CD4-positive, alpha-beta T cell treated with Interferon gamma for 1 hour (primary cell): ENCODE results near the gene HELB.
"Not testable (repeated sequence)": the region's sequence is repeated elsewhere in the genome, so short reads cannot be mapped to it uniquely, and the experiment has no call there.

Experiments
- DNase-seq: peaks from one replicate; pipeline ENCODE4 v3.0.0-alpha.2; 2020

Gene HELB

DNA sequence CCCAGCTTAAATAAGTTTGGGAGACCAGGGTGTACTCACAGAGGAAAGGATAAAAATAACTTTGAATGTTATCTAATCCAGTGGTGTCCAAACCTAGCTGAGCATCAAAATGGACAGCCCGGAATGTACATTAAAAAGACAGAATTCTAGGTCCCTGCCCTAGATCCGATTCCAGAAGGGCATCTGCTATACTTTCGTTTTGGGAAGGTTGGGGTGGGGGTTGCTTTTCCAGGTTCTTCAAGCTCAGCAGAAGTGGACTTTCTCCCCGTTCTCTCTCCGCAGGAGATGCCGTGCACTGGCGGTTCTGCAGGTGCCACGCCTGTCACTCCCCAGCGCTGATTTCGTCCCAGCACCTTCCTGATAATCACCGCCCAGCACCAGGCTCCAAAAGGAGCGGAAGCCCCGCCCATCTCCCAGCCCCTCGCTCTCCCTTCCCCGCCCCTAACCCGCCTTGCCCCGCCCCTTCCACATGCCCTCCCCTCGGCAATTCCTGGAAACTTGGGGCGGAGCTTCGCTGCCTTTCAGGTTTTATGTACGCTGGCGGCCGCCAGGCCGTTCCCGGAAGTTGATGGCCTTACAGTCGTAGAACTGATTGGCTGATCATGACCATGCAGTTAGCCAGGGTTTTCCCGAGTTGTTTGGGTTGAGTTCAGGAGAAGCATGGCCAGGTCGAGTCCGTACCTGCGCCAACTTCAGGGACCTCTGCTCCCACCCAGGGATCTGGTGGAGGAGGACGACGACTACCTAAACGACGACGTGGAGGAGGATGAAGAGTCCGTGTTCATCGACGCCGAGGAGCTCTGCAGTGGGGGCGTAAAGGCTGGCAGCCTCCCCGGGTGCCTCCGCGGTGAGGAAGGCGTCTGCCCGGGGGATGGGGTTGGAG, at the start of gene HELB:
Gene HELB, plus strand, starts transcription at position 550 of the 883 bp plus-strand sequence. Its CDS starts 111 bp downstream, at position 661.
- peak; percentile 95 for DNase-seq

GRCh38 chr12:66252771-66253170, 49.5 kb upstream of the HELB start:
- no peak for DNase-seq

GRCh38 chr12:66255737-66256136, 46.6 kb upstream of the HELB start:
- no peak for DNase-seq

GRCh38 chr12:66258011-66258410, 44.3 kb upstream of the HELB start:
- DNase-seq, result no peak

GRCh38 chr12:66262737-66263136, 39.6 kb upstream of the HELB start:
- no peak for DNase-seq

DNA sequence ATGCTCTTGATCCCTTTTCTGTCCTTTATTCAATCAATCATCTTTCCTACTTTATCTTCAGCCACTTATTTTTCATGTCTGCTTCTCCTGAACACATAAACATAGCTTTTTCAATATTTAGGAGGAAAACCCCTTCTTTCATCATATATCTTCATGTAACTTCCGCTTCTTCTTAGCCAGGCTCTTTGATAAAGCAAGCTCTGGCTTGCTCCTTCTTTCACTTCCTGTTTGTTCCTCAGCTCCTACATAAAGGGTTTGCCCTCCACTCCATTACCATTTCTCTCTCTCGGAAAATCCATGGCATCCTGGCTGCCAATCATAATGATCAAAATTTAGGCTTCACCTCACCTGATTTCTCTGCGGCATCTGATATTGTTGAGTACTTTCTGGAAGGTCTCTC, 33.7 kb upstream of the HELB start:
- DNase-seq, result no peak

DNA sequence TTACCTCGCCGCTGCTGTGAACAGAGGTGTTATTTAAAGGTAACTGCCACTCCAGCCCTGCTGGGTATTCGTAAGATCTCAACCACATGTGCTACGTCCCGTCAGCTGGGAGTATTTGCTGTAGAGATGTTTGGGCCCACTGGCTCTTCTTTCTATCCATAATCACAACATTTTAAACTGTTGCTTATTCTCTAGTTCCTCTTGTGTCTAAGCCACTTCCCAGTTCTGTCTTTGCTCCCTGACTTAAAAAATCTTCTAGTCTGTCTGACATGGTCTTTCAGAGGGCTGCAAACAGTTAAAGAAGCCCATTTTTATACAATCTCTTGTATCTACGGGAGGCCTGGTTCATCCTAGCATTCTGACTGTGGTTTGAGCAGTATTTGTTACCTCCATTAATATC, 33.2 kb upstream of the HELB start:
- no peak for DNase-seq

DNA sequence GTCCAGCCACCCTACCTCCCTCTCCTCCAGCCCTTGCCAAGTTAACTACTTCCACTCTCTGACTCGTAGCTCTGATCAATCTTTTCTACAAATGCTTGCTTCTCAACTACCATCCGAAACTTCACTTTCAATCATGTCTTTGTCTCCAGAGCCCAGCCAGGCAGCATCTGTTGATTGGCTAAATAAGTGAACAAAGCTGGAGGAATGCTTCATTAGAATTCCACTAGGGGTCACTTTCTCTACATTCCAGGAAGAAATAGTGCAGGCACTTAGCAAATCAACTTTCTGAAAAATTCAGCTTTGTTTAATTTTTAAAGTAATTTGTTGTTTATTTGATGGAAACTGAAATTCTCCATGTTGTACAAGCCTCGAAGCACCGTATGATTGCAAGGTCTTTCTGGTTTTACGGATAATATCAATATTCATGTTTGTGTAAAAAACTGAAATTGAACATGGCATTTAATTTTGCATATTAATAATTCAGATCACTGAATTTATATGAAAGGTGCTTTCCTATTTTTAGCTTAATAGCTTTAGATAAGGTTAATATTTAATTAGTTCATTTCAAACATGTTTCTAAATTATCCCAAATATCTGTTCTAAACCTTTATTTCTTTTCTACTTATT, 32.4 kb upstream of the HELB start:
- DNase-seq, result no peak

DNA sequence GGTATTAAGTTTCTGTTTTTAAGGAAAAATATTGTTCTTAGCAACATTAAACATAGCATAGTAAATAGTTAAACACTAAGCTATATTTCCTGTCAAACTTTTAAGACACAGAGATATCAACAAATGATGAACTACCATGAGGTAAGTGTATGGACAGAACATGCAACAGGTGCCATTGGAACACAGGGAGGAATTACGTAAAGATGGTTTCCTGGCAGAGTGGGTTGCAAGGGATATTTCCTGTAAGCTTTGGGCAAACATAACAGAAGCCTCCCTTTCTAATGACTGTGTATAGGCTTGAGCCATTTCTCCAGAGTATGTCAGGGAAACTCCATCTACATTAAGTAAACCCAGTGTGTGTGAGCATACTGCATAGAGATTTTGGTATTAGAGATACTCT, 31.7 kb upstream of the HELB start:
- no peak for DNase-seq

GRCh38 chr12:66272650-66273049, 29.6 kb upstream of the HELB start:
- no peak for DNase-seq

- DNase-seq, result no peak
Measured at GRCh38 chr12:66273147-66273546, 29.1 kb upstream of the HELB start.

- no peak for DNase-seq
Measured at GRCh38 chr12:66275040-66275439, 27.3 kb upstream of the HELB start.

DNA sequence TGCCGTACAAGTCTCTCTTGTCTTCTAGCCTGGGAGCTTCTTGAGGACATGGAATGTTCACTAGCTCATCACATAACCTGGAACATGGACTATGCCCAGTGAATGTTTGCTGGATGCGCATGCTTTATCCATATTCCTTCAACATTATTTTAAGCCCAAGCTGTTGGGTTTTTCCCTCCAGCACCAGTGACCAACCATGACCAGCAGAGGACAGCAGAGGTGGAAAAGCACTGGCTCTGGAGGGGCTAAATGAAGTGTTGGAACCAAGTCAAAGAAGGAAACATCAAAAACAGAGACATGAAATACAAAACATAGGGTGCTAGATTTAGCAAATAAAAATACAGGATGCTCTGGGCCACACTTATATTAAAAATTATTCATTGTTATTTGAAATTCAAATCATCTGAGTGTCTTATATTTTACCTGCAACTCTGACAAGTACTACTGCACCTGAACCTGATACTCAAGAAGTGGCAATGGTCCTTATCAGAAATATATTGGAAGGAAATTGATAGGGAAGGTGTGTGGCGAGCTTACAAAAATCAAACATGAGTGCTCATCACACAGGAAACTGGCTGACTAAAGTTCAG, 23.1 kb upstream of the HELB start:
- peak; percentile 33 for DNase-seq

DNA sequence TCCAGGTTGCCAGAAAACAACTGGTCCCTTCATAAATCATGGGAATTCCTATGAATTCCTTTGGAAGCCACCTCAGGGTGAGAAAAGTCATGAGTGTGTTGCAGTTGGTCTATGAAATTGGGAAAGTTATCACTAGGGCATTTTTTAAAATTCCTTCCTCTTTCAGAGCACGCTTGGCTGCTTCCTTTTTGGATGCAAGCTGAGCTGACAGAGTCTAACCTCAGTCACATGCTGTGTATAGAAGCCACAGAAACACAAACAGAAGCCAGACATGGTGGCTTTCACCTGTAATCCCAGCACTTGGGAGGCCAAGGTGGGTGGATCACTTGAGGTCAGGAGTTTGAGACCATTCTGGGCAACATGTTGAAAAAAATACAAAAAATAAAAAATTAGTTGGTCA, 21.7 kb upstream of the HELB start:
- no peak for DNase-seq

DNA sequence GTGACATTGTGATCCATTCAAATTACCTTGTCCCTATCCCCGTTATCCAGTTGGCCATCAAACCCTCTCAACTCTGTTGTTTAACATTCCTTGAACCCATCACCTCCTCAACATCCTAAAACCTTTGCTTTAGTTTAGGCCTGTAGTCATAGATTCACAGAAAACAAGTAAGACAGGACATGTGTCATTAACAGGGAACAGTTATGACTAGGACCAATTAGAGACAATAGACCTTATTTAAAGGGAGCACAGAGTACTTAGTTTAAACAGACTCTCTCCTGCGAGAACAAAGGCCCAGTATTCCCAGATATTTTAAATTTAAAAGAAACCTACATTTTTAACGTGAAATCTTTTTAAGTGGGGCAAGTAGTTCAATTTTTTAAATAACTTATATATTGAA, 20.0 kb upstream of the HELB start:
- no peak for DNase-seq

- no peak for DNase-seq
Measured at GRCh38 chr12:66287275-66287674, 15.0 kb upstream of the HELB start.

- peak; percentile 57 for DNase-seq
Measured at GRCh38 chr12:66288121-66288520, 14.2 kb upstream of the HELB start.

DNA sequence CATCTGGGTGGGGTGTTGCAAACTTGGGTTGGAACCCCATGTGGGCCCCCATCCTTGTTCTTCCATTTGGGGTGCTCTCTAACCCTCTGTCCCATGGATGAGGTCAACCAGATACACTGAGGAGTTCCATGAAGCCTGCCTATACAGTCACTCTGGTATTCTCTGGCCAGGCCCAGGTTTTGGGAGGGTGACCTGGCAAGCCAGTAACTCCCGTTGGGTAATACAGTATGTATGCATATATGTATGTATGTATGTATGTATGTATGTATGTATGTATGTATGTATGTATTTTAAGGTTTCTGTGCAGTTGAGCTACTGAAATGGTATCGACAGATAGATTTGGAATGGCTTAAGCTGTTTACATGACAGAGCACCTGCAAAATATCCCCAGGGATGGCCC, 12.8 kb upstream of the HELB start:
- DNase-seq, result no peak

DNA sequence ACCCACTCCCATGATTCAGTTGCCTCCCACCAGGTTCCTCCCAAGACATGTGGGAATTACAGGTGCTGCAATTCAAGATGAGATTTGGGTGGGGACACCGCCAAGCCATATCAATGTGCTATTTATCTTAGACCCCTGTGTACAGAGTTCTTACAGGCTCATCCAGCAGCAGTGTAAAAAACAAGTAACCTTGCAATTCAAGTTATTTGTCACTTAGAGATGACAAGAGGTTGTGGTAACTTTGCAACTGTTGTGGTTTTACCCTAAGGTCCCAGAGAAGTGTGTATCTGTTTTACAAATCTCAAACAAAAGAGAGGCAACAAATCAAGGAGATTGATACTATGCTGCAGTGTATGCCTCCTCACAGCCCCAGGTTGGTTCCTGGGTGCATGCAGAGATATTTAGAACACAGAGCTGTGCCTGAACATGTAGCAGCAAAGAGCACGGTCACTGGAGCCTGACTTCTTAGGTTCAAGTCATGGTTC, 11.5 kb upstream of the HELB start:
- DNase-seq, result no peak

GRCh38 chr12:66296176-66296683, 6.1 kb upstream of the HELB start:
- no peak for DNase-seq

DNA sequence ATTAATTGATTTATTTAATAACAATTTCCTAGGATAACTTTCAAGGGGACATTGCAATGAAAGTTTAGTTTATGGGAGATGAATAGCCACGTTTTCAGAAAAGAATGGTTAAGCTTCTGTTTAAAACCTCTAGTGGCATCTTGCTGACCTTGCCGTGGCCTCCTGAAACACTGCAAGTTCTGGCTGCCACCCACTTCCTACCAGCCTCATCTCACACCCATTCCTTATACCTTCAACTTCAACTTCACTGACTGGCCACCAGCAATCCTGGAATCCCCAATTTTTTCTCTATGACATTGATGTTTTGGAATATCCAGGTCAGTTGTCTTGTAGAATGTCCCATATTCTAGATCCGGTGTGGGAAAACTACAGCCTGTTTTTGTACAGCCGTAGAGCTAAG, 5.2 kb upstream of the HELB start:
- no peak for DNase-seq

GRCh38 chr12:66297923-66298322, 4.4 kb upstream of the HELB start:
- no peak for DNase-seq

- no peak for DNase-seq
Measured at GRCh38 chr12:66302827-66303169, 505 bp downstream of the HELB start.

GRCh38 chr12:66303316-66303804, 1.1 kb downstream of the HELB start:
- DNase-seq, result not testable (repeated sequence)
